ENCODE results near the gene PSME4. TPM values are rescaled to one million over a fixed set of nuclear protein-coding genes. Genes with fewer than 3 reads are reported as not detected.

PSME4 gene
- total RNA-seq = 62.2 to 68.3 TPM (median 65.4 TPM) in 3 replicates

- Mint-ChIP-seq H3K9me3 (no peaks in the 10 kb centered on the region), H3K27ac (peak within 1 kb of the TSS; percentile 97), H3K36me3 (peaks cover 15% of the 10 kb centered on the region), H3K27me3 (ENCODE audit: low read depth) (no peaks in the 10 kb centered on the region), H3K4me1 (peaks cover 33% of the 10 kb centered on the region), H3K4me3 (peak within 1 kb of the TSS; percentile 98)
- TF ChIP-seq CTCF (IDR thresholded peaks at IDR 0.05; ENCODE audit: unreplicated experiment) = no peak
- peak; percentile 88 to 93 for DNase-seq (ENCODE audit: low spot score in 2 of 2, unreplicated experiment in 2 of 2)
Observed at GRCh38 chr2:53970724-53971602, at the start of gene PSME4. Gene PSME4, minus strand, starts transcription at chr2:53970993. Its CDS starts 209 bp downstream, at chr2:53970784.

GRCh38 chr2:54015798-54016699, 45.3 kb upstream of the PSME4 start:
- peak overlapping the region; percentile 51 for H3K27ac Mint-ChIP-seq
- no peak for DNase-seq (ENCODE audit: low spot score in 2 of 2, unreplicated experiment in 2 of 2)
- H3K36me3 Mint-ChIP-seq = peaks cover 6% of the 10 kb centered on the region
- H3K9me3 Mint-ChIP-seq = peaks cover 5% of the 10 kb centered on the region
- TF ChIP-seq CTCF (IDR thresholded peaks at IDR 0.05; ENCODE audit: unreplicated experiment) = no peak
- H3K4me1 Mint-ChIP-seq = peaks cover 2% of the 10 kb centered on the region
- no peak overlapping the region for H3K4me3 Mint-ChIP-seq
- H3K27me3 Mint-ChIP-seq (ENCODE audit: low read depth) = no peaks in the 10 kb centered on the region

GRCh38 chr2:54013996-54014395, 43.2 kb upstream of the PSME4 start:
- peaks cover 2% of the 10 kb centered on the region for H3K4me1 Mint-ChIP-seq
- H3K4me3 Mint-ChIP-seq = no peak overlapping the region
- no peak for TF ChIP-seq CTCF (IDR thresholded peaks at IDR 0.05; ENCODE audit: unreplicated experiment)
- H3K9me3 Mint-ChIP-seq = no peaks in the 10 kb centered on the region
- H3K27ac Mint-ChIP-seq = no peak overlapping the region
- no peaks in the 10 kb centered on the region for H3K27me3 Mint-ChIP-seq (ENCODE audit: low read depth)
- no peak for DNase-seq (ENCODE audit: low spot score in 2 of 2, unreplicated experiment in 2 of 2)
- H3K36me3 Mint-ChIP-seq = peaks cover 1% of the 10 kb centered on the region

- DNase-seq (ENCODE audit: low spot score in 2 of 2, unreplicated experiment in 2 of 2) = no peak
- peaks cover 1% of the 10 kb centered on the region for H3K36me3 Mint-ChIP-seq
- H3K27ac Mint-ChIP-seq = no peak overlapping the region
- peaks cover 2% of the 10 kb centered on the region for H3K4me1 Mint-ChIP-seq
- TF ChIP-seq CTCF (IDR thresholded peaks at IDR 0.05; ENCODE audit: unreplicated experiment) = no peak
- H3K27me3 Mint-ChIP-seq (ENCODE audit: low read depth) = no peaks in the 10 kb centered on the region
- H3K4me3 Mint-ChIP-seq = no peak overlapping the region
- H3K9me3 Mint-ChIP-seq = no peaks in the 10 kb centered on the region
Observed at GRCh38 chr2:54012538-54013141, 41.8 kb upstream of the PSME4 start.

- H3K36me3 Mint-ChIP-seq = no peaks in the 10 kb centered on the region
- H3K4me1 Mint-ChIP-seq = no peaks in the 10 kb centered on the region
- no peaks in the 10 kb centered on the region for H3K27me3 Mint-ChIP-seq (ENCODE audit: low read depth)
- no peaks in the 10 kb centered on the region for H3K9me3 Mint-ChIP-seq
- no peak for DNase-seq (ENCODE audit: low spot score in 2 of 2, unreplicated experiment in 2 of 2)
- no peak for TF ChIP-seq CTCF (IDR thresholded peaks at IDR 0.05; ENCODE audit: unreplicated experiment)
- no peak overlapping the region for H3K27ac Mint-ChIP-seq
- H3K4me3 Mint-ChIP-seq = no peak overlapping the region
Observed at GRCh38 chr2:54009549-54009948, 38.8 kb upstream of the PSME4 start.
